RWPE2 (cell line): ENCODE measurements around the gene BTG2.

Experiments used
- ATAC-seq: fragments of 200-7000 bp; cut with Tn5 transposase; 3 replicates; pipeline ENCODE4 v1.9.1; 2021; ENCODE audit warnings: low read depth
- DNase-seq: peaks from one replicate; pipeline ENCODE4 v3.0.0-alpha.2; 2020; ENCODE audit warnings: low spot score
- H3K27ac ChIP-seq: fragments of 450-650 bp; 2 replicates; pipeline ENCODE4 v1.5.1; 2017; ENCODE audit warnings: mild to moderate bottlenecking; ENCODE audit not compliant: poor library complexity, severe bottlenecking
- H3K27me3 ChIP-seq: fragments of 250-450 bp; sonication (Bioruptor Pico); 2 replicates; pipeline ENCODE4 v1.5.1; 2021; ENCODE audit warnings: mild to moderate bottlenecking, moderate library complexity; ENCODE audit not compliant: insufficient read depth, poor library complexity, severe bottlenecking
- H3K36me3 ChIP-seq: fragments of 250-450 bp; sonication (Bioruptor Pico); 2 replicates; pipeline ENCODE4 v1.5.1; 2020; ENCODE audit warnings: low read depth, mild to moderate bottlenecking, moderate library complexity
- H3K4me1 ChIP-seq: fragments of 250-450 bp; sonication (Bioruptor Pico); 2 replicates; pipeline ENCODE4 v1.5.1; 2021; ENCODE audit warnings: mild to moderate bottlenecking, moderate library complexity; ENCODE audit not compliant: insufficient read depth, poor library complexity, severe bottlenecking
- H3K4me3 ChIP-seq: fragments of 250-450 bp; sonication (Bioruptor Pico); 2 replicates; pipeline ENCODE4 v1.5.1; 2021; ENCODE audit warnings: mild to moderate bottlenecking, moderate library complexity; ENCODE audit not compliant: severe bottlenecking
- H3K9me3 ChIP-seq: fragments of 250-450 bp; sonication (Bioruptor Pico); 2 replicates; pipeline ENCODE4 v1.5.1; 2021; ENCODE audit warnings: mild to moderate bottlenecking, moderate library complexity; ENCODE audit not compliant: severe bottlenecking
- TF ChIP-seq, protein P1 (sequence below): fragments of 450-650 bp; IDR thresholded peaks from one replicate; pipeline ENCODE4 v1.5.1; 2017; ENCODE audit warnings: mild to moderate bottlenecking, moderate library complexity; ENCODE audit not compliant: poor library complexity, severe bottlenecking

BTG2 gene

GRCh38 chr1:203342192-203342940 lies 37.0 kb downstream of the BTG2 start:
- H3K36me3 ChIP-seq: no peaks in the 10 kb centered on the region
- no peaks in the 10 kb centered on the region for H3K9me3 ChIP-seq
- H3K27me3 ChIP-seq: peaks cover 15% of the 10 kb centered on the region
- ATAC-seq (peak; percentile 78), DNase-seq (no peak)
- TF ChIP-seq, protein P1, sequence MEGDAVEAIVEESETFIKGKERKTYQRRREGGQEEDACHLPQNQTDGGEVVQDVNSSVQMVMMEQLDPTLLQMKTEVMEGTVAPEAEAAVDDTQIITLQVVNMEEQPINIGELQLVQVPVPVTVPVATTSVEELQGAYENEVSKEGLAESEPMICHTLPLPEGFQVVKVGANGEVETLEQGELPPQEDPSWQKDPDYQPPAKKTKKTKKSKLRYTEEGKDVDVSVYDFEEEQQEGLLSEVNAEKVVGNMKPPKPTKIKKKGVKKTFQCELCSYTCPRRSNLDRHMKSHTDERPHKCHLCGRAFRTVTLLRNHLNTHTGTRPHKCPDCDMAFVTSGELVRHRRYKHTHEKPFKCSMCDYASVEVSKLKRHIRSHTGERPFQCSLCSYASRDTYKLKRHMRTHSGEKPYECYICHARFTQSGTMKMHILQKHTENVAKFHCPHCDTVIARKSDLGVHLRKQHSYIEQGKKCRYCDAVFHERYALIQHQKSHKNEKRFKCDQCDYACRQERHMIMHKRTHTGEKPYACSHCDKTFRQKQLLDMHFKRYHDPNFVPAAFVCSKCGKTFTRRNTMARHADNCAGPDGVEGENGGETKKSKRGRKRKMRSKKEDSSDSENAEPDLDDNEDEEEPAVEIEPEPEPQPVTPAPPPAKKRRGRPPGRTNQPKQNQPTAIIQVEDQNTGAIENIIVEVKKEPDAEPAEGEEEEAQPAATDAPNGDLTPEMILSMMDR: peak; percentile 69
- no peak overlapping the region for H3K27ac ChIP-seq
- H3K4me3 ChIP-seq: no peak overlapping the region
- H3K4me1 ChIP-seq: no peaks in the 10 kb centered on the region

DNA sequence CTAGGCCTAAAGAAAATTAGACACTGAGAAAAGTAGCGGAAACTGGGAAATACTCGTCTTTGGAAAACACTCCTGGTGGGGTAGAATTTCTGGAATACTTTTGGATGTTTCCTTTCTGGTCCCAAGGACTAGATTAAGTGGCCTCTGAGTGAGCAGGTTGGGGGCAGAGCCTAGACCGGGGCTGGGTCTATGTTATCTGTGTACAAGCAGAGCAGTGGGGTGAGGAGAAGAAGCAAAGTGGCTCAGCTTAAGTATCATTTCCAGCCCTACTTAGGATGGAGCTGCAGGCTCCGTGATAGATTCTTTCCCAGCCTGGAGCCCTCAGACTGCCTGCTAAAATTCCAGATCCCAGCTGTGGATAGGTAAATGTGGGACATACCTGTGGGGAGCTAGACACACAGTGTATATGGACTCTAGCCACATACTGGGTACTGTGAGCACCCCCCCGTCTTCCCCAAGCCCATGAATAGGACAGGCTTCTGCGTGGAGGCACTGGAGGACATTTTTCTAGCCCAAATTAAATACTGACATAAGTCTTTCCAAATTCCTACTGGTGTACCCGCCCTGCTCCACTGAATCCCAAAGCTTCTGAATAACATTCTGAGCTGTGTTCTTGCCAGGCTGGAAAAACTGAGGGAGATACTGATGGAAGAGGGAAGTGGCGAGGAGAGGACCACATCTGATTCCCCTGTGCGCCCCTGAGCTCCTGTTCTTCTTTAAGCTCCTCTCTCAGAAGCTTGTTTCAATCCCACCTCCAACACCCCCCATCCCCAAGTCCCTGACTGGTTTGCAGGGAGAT lies 38.8 kb downstream of the BTG2 start:
- no peak for DNase-seq

DNA sequence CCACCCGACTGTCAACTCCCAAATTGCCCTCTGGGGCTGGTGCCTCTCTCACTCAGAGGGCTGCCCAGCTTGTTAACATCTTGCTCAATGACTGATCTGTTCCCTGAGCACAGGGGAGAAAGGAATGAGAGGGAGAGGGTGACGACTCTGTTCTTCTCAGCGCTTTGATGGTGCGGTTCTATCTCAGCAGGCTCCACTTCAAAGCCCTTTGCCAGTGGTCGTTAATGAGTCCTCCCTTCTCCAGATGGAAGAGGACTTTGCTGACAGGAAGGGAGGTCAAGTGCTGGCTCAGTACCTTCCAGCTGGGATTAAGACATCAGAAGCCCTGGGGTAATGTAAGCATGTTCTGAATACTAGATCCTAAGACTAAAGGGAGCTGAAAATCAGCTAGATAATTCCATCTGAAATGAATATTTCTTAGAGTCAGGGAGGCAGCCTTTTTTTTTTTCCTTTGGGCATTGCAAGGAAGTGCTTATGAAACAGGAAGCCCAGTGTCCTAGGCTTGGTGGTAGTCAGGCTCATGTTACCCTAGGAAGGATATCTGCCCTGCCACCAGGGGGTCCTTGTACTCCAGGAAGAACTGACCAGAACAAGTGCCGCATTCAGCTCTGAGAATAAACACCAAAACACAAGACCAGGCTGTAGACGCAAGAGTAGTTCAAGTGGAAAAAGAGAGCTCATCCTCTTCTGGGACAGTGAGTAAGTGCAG lies 40.9 kb downstream of the BTG2 start:
- Histone ChIP-seq H3K27ac (no peak overlapping the region), H3K27me3 (peaks cover 6% of the 10 kb centered on the region), H3K4me3 (no peak overlapping the region), H3K4me1 (no peaks in the 10 kb centered on the region), H3K36me3 (no peaks in the 10 kb centered on the region), H3K9me3 (no peaks in the 10 kb centered on the region)
- TF ChIP-seq, protein P1: no peak
- ATAC-seq (no peak), DNase-seq (no peak)

More for the DNA sequence above, 38.8 kb downstream of the BTG2 start:
- no peak overlapping the region for H3K4me3 ChIP-seq
- no peak overlapping the region for H3K27ac ChIP-seq
- TF ChIP-seq, protein P1: no peak
- ATAC-seq: no peak
- H3K27me3 ChIP-seq: peaks cover 15% of the 10 kb centered on the region
- H3K36me3 ChIP-seq: no peaks in the 10 kb centered on the region
- no peaks in the 10 kb centered on the region for H3K9me3 ChIP-seq
- H3K4me1 ChIP-seq: no peaks in the 10 kb centered on the region

- TF ChIP-seq, protein P1: no peak
- DNase-seq (no peak), ATAC-seq (no peak)
- Histone ChIP-seq H3K9me3 (no peaks in the 10 kb centered on the region), H3K36me3 (no peaks in the 10 kb centered on the region), H3K4me1 (no peaks in the 10 kb centered on the region), H3K4me3 (no peak overlapping the region), H3K27me3 (peaks cover under 1% of the 10 kb centered on the region), H3K27ac (no peak overlapping the region)
Measured at GRCh38 chr1:203346769-203347102, 41.4 kb downstream of the BTG2 start.
